ENCODE data around the gene C9. TPM values are rescaled to one million over a fixed set of nuclear protein-coding genes. Genes with fewer than 3 reads are reported as not detected.

Gene C9
- polyA plus RNA-seq, 1 experiment = not detected

DNA sequence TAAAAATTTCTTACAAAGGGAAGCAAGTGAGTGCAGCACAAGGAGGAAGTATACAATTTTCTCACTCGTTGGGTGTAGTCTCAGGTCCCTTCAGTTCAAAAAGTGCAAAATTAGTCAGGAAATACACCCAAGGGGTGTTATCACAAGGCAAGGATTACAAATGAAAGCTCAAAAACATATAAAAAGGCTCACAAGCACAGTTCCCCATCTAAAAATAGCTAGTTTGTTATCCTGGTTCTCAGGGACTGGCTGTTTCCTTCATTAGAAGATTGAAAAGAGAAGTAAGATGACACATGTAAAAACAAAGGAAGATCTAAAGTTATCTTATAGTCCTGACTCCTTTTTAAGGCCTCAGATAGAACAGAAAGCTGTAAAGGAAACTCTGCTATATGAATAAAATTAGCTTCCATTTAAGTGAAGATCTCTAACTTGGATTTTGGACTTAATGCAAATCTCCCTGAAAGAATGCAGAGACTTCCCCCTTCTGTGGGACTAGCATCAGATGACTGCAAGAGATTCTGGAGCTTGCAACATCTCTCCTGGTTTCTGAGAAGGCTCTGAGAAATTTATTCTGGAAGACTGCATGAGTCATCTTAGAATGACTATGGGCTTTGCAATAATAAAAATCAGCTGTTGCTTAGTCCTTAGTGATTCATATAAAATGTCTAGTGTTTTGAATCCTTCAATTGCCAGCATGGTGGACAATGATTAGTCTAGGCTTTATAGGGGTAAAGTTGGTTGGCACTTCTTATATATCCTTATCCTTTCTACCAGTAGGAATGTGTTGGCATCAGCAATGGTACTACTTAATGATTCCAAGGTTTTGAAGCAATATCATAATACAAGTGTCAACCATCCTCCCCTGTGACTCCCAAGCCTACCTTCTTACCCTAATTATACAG lies 35.1 kb upstream of the C9 start:
- ChIA-PET CTCF (interaction anchor here (0.6 to 5.4 kb wide), 7 partner anchors 22 to 324 kb away, joined by 3 to 27 read pairs (median 3); no protein-coding TSS in a partner anchor), POLR2A (interaction anchor here (0.6 to 2.3 kb wide), 3 partner anchors 12 to 25 kb away, joined by 3 to 20 read pairs (median 6); partner anchors contain the start of gene DAB2)
- Histone ChIP-seq H3K36me3 (ENCODE audit: control insufficient read depth, insufficient read depth, low read length) (peaks cover 8% of the 10 kb centered on the region), H3K4me3 (ENCODE audit: low read depth, low read length) (no peak overlapping the region), H3K27me3 (ENCODE audit: control insufficient read depth, insufficient read depth, low read length) (no peaks in the 10 kb centered on the region)
- TF ChIP-seq CTCF (IDR thresholded peaks at IDR 0.05; ENCODE audit: insufficient read depth, low read depth, low read length) = no peak
- DNase-seq (ENCODE audit: low read depth) = peak; percentile 96

- peaks cover 12% of the 10 kb centered on the region for H3K36me3 ChIP-seq (ENCODE audit: control insufficient read depth, insufficient read depth, low read length)
Observed at GRCh38 chr5:39396843-39397242, 32.5 kb upstream of the C9 start.

GRCh38 chr5:39395521-39395920 lies 31.2 kb upstream of the C9 start:
- no peak for DNase-seq (ENCODE audit: low read depth)
- no peak overlapping the region for H3K4me3 ChIP-seq (ENCODE audit: low read depth, low read length)
- POLR2A ChIA-PET = interaction anchor here (0.7 kb wide), 1 partner anchor 13 kb away, joined by 4 read pairs; no protein-coding TSS in a partner anchor
- peaks cover 19% of the 10 kb centered on the region for H3K36me3 ChIP-seq (ENCODE audit: control insufficient read depth, insufficient read depth, low read length)
- TF ChIP-seq CTCF (IDR thresholded peaks at IDR 0.05; ENCODE audit: insufficient read depth, low read depth, low read length) = no peak
- CTCF ChIA-PET = interaction anchor here (5.4 kb wide), 1 partner anchor 19 kb away, joined by 27 read pairs; no protein-coding TSS in a partner anchor
- H3K27me3 ChIP-seq (ENCODE audit: control insufficient read depth, insufficient read depth, low read length) = no peaks in the 10 kb centered on the region

More at GRCh38 chr5:39396843-39397242, 32.5 kb upstream of the C9 start:
- ChIA-PET CTCF (interaction anchor here (0.6 to 5.4 kb wide), 6 partner anchors 11 to 175 kb away, joined by 3 to 27 read pairs (median 4); no protein-coding TSS in a partner anchor), POLR2A (no interaction called here)
- Histone ChIP-seq H3K4me3 (ENCODE audit: low read depth, low read length) (no peak overlapping the region), H3K27me3 (ENCODE audit: control insufficient read depth, insufficient read depth, low read length) (no peaks in the 10 kb centered on the region)
- no peak for DNase-seq (ENCODE audit: low read depth)
- no peak for TF ChIP-seq CTCF (IDR thresholded peaks at IDR 0.05; ENCODE audit: insufficient read depth, low read depth, low read length)

DNA sequence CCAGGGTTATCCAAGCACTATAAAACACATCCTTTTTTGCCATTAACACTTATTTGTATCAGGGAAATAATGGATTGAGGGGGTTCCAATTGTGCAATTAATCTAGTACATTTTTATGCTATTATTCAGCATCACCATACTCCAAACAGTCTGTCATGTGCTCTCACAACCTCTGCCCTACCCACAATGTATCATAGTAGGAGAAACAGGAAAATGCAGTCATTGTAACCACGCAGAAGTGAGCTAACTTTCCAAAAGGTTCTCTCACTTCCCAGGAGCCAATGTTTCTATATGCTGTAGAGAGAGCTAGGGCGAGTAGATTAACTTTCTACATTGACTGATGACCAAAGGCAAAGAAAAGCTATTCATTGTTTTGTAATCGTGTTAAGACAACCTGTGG lies 30.7 kb upstream of the C9 start:
- no peaks in the 10 kb centered on the region for H3K27me3 ChIP-seq (ENCODE audit: control insufficient read depth, insufficient read depth, low read length)
- TF ChIP-seq CTCF (IDR thresholded peaks at IDR 0.05; ENCODE audit: insufficient read depth, low read depth, low read length) = no peak
- peak; percentile 53 for DNase-seq (ENCODE audit: low read depth)
- POLR2A ChIA-PET = interaction anchor here (0.7 kb wide), 1 partner anchor 12 kb away, joined by 4 read pairs; no protein-coding TSS in a partner anchor
- CTCF ChIA-PET = interaction anchor here (5.4 kb wide), 1 partner anchor 18 kb away, joined by 27 read pairs; no protein-coding TSS in a partner anchor
- peaks cover 21% of the 10 kb centered on the region for H3K36me3 ChIP-seq (ENCODE audit: control insufficient read depth, insufficient read depth, low read length)
- H3K4me3 ChIP-seq (ENCODE audit: low read depth, low read length) = no peak overlapping the region

DNA sequence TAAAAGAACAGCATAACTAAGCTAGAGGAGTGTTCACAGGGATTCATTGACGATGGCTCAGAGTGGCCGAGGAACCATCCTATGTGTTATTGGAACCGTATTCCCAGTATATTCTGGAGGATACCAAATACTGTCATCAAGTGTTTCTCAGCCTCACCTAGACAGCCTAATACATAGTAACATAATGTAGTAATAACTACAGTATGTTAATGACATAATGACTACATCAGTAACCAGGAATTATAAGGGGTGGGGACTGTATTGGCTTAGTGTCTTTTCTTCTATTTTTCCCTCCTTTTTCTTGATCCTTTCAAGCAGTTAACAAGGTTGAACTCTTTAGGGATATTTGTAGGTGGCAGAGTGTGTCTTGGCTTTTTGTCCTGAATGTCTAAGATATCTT lies 26.6 kb upstream of the C9 start:
- ChIA-PET POLR2A (no interaction called here), CTCF (interaction anchor here (0.8 kb wide), 1 partner anchor 139 kb away, joined by 3 read pairs; no protein-coding TSS in a partner anchor)
- no peak overlapping the region for H3K4me3 ChIP-seq (ENCODE audit: low read depth, low read length)
- no peak for TF ChIP-seq CTCF (IDR thresholded peaks at IDR 0.05; ENCODE audit: insufficient read depth, low read depth, low read length)
- DNase-seq (ENCODE audit: low read depth) = no peak
- H3K36me3 ChIP-seq (ENCODE audit: control insufficient read depth, insufficient read depth, low read length) = peaks cover 20% of the 10 kb centered on the region
- no peaks in the 10 kb centered on the region for H3K27me3 ChIP-seq (ENCODE audit: control insufficient read depth, insufficient read depth, low read length)
